ENCODE data around the gene CRYBA2.

GRCh38 chr2:219034823-219035222 is 41.6 kb upstream of the CRYBA2 start:
- TF ChIP-seq POLR2AphosphoS5 (IDR thresholded peaks at IDR 0.05) (no peak), CTCF (IDR thresholded peaks at IDR 0.05) (peak in 1 of 5 experiments; percentile 24), POLR2A (IDR thresholded peaks at IDR 0.05) (no peak), EP300 (IDR thresholded peaks at IDR 0.05; ENCODE audit: low read depth) (no peak)
